ENCODE results near the gene TRIM56.
"Not testable (repeated sequence)": the region's sequence is repeated elsewhere in the genome, so short reads cannot be mapped to it uniquely, and the experiment has no call there.

Gene TRIM56

GRCh38 chr7:101089876-101090275, 4.6 kb downstream of the TRIM56 start:
- no peak for ATAC-seq

DNA sequence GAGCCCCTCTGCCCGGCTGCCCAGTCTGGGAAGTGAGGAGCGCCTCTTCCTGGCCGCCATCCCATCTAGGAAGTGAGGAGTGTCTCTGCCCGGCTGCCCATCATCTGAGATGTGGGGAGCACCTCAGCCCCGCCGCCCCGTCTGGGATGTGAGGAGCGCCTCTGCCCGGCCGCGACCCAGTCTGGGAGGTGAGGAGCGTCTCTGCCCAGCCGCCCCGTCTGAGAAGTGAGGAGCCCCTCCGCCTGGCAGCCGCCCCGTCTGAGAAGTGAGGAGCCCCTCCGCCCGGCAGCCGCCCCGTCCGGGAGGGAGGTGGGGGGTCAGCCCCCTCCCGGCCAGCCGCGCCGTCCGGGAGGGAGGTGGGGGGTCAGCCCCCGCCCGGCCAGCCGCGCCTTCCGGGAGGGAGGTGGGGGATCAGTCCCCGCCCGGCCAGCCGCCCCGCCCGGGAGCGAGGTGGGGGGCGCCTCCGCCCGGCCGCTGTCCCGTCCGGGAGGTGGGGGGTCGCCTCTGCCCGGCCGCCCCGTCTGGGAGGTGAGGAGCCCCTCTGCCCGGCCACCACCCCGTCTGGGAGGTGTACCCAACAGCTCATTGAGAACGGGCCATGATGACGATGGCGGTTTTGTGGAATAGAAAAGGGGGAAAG, 7.1 kb downstream of the TRIM56 start:
- not testable (repeated sequence) for ATAC-seq

GRCh38 chr7:101093906-101094305, 8.6 kb downstream of the TRIM56 start:
- ATAC-seq, result no peak

DNA sequence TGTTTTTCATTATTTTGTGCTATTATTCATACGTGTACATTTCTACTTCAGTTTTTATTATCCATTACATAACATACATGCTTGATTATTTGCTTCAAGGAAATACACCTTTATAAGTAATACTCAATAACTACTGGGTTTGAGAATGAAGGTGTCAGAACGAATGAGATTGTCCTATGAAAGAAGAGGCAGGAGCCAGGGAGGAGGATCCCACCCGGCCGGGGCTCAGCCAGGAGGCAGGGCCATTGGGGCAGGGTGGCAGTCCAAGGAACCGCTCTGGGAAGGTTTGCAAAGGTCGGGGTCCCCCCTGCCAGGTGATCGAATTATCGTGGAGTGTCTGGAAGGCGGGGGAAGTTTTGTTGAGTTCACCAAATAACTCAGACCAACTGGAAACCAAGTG, 9.1 kb downstream of the TRIM56 start:
- no peak for ATAC-seq

GRCh38 chr7:101094791-101095375, 9.6 kb downstream of the TRIM56 start:
- peak in 1 of 2 donors; percentile 17 for ATAC-seq

GRCh38 chr7:101096331-101096956, 11.2 kb downstream of the TRIM56 start:
- no peak for ATAC-seq

GRCh38 chr7:101096957-101097347, 11.7 kb downstream of the TRIM56 start:
- no peak for ATAC-seq

GRCh38 chr7:101097561-101097960, 12.3 kb downstream of the TRIM56 start:
- ATAC-seq, result no peak

GRCh38 chr7:101099969-101100781, 14.9 kb downstream of the TRIM56 start:
- ATAC-seq, result peak; percentile 94 to 98

GRCh38 chr7:101100858-101101847, 15.9 kb downstream of the TRIM56 start:
- no peak for ATAC-seq

GRCh38 chr7:101102026-101102425, 16.7 kb downstream of the TRIM56 start:
- no peak for ATAC-seq

DNA sequence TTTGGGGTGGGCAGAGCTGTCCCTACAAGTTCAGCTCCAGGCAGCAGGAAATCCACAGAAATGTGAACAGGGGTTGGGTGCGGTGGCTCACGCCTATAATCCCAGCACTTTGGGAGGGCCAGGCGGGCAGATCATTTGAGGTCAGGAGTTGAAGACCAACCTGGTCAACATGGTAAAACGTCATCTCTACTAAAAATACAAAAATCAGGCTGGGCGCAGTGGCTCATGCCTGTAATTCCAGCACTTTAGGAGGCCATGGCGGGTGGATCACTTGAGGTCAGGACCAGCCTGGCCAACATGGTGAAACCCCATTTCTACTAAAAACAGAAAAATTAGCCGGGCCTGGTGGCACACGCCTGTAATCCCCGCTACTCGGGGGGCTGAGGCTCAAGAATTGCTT, 18.4 kb downstream of the TRIM56 start:
- ATAC-seq, result not testable (repeated sequence)

- no peak for ATAC-seq
Measured at GRCh38 chr7:101104193-101104713, 19.0 kb downstream of the TRIM56 start.

GRCh38 chr7:101104799-101105198, 19.5 kb downstream of the TRIM56 start:
- ATAC-seq, result no peak

DNA sequence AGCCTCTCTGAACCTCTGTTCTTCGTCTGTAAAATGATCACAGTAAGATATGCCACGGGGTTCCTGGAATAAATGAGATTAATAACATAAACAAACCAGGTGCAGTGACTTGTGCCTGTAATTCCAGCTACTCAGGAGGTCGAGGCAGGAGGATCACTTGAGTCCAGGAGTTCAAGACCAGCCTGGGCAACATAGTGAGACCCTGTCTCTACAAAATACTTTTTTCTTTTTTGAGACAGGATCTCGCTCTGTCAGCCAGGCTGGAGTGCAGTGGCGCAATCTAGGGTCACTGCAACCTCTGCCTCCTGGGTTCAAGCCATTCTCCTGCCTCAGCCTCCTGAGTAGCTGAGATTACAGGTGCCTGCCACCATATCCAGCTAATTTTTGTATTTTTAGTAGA, 20.0 kb downstream of the TRIM56 start:
- ATAC-seq, result not testable (repeated sequence)

DNA sequence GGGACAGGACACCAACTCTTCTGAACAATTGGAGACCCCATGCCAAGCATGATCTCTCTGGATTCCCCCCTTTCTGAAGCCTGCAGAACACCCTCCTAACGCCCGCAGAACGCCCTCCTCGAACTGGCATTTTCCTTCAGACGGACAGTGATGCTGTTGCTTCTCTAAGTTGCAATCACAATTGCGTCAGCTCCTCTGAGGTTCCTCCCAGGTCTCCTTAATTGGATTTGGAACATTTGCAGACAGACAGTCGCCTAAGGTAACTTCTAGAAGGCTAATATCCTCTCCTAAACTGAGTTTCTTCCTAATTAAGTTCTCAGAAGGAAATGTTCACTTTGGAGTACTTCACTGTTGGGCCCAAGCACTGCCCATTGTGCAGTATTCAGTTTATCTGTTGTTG, 21.1 kb downstream of the TRIM56 start:
- ATAC-seq, result no peak

- no peak for ATAC-seq
Measured at GRCh38 chr7:101108330-101108857, 23.1 kb downstream of the TRIM56 start.

DNA sequence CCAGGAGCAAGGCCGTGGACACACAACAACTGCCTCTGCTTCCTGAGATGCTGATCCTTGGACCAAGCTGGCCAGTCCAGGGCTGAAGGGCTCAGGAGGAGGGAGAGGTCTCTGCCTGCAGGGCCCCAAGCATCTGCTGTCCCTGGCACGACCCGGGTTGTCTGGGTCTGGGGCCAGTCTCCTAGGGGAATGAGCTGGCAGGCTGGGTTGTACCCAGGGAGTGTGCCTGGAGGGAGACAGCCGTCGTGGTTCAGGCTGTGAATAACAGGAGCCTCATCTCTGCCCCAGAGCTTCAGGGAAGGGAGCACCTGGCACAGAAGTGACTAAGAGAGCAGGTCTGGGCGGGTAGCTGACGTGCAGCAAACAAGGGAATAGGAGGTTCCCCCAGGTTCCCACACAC, 23.7 kb downstream of the TRIM56 start:
- no peak for ATAC-seq

GRCh38 chr7:101109368-101109767, 24.1 kb downstream of the TRIM56 start:
- no peak for ATAC-seq

GRCh38 chr7:101111261-101111660, 26.0 kb downstream of the TRIM56 start:
- ATAC-seq, result no peak

DNA sequence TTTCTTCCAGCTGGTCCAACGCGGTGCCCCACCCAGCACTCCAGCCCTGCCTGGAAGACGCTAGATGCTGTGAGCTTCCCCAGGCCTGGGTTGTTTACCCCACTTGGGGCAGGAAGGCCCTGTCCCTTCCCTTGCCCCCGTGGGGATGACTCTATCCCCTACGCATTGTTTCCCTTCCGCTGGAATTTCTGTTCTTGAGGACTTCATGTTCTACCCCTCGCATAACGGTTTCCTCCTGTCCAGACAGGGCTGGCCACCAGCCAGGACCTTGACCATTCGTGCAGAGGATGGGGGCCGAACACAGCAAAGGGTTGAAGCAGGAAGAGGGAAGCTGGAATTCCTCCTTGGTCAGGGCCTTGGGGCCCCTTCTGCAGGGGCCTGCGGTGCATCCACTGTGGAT, 27.0 kb downstream of the TRIM56 start:
- ATAC-seq, result no peak

DNA sequence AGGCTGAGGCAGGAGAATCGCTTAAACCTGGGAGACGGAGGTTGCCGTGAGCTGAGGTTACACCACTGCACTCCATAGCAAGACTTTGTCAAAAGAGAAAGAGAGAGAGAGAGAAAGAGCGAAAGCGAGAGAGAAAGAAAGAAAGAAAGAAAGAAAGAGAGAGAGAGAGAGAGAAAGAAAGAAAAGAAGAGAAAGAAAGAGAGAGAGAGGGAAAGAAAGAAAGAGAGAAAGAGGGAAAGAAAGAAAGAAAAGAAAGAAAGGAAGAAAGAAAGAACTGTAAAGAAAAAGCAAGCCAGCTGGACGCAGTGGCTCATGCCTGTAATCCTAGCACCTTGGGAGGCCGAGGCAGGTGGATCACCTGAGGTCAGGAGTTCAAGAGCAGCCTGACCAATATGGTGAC, 27.9 kb downstream of the TRIM56 start:
- ATAC-seq, result not testable (repeated sequence)
